Fibroblast of gingiva (primary cell): ENCODE measurements around the gene KIAA0825.
"Not testable (repeated sequence)": the region's sequence is repeated elsewhere in the genome, so short reads cannot be mapped to it uniquely, and the experiment has no call there.

ENCODE experiments used
- DNase-seq: peaks from one replicate; pipeline ENCODE4 v3.0.0-alpha.2; 2011; ENCODE audit warnings: low read depth

The KIAA0825 gene

GRCh38 chr5:94577466-94578245 is 40.7 kb downstream of the KIAA0825 start:
- DNase-seq = no peak

DNA sequence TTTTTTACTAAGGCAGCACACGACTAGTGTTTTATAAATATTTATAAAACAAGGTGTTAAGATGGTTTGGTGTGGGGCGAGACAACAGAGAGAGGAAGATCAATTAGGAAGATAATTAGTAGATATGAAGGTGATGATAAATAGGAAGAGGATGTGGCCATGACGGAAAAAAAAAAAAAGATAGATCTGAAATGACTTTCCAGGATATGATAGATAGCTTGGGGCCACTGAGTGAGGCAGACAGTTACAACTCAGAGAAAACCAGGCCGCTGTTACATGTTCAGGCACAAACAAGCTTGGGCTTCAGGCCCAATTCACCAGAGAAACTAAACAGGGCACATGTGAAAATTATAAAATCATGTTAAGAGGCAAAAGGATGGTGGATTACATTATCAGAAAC is 43.2 kb downstream of the KIAA0825 start:
- no peak for DNase-seq

DNA sequence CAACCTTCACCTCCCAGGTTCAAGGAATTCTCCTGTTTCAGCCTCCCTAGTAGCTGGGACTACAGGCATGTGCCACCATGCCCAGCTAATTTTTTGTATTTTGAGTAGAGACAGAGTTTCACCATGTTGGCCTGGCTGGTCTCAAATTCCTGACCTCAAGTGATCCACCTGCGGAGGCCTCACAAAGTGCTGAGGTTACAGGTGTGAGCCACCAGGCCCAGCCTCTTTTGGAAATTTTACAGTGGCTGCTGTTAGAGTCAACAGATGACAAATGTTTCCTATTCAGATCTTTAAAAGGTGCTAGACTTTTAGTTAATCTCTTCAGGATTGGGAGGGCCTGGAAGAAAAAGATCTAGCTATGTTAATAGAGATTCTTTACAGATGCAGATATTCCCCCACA is 45.1 kb downstream of the KIAA0825 start:
- not testable (repeated sequence) for DNase-seq

- no peak for DNase-seq
Measured at GRCh38 chr5:94571415-94571814, 47.0 kb downstream of the KIAA0825 start.

DNA sequence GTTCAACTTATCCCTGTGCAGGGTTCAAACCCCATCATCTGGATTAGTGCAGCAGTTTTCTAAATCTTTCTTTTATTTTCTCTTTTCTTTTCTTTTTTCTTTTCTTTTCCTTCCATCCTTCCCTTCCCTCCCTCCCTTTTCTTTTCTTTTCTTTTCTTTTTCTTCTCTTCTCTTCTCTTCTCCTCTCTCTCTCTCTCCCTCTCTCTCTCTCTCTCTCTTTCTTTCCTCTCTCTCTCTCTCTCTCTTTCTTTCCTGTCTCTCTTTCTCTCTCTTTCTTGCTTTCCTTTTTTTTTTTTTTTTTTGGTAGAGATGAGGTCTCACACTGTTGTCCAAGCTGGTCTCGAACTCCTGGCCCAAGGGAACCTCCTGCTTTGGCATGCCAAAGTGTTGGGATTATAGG is 53.6 kb downstream of the KIAA0825 start:
- no peak for DNase-seq

DNA sequence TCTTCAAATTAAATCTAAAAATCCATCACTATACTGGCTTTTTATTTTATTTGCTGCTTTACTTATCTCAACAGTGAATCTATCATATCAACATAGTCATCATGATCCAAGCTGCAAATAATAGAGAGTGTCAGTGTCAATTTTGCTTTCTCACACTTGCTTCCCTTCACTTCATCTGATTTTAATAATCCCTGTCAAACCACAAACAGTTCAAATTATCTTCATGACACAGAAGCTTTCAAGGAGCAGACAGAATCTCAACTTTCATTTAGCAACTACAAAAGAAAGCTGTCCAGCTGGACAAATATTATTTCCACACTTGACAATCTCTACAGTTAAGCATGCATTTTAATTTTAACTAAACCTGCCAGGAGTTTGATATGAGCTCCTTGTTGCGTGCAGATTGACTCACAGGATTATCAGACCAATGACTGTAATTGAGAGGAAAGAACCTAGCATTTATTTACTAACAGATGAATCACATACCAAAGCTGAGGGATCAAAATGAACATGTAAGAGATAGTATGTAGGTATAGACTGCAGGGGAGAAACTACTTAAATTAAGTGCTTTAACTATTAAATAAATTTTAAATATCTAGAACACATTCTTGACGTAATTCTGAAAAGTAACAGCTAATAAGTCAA is 56.0 kb downstream of the KIAA0825 start:
- no peak for DNase-seq

- DNase-seq = no peak
Measured at GRCh38 chr5:94558028-94558427, 60.4 kb downstream of the KIAA0825 start.

- no peak for DNase-seq
Measured at GRCh38 chr5:94551858-94552257, 66.5 kb downstream of the KIAA0825 start.

- no peak for DNase-seq
Measured at GRCh38 chr5:94545870-94546625, 72.4 kb downstream of the KIAA0825 start.

DNA sequence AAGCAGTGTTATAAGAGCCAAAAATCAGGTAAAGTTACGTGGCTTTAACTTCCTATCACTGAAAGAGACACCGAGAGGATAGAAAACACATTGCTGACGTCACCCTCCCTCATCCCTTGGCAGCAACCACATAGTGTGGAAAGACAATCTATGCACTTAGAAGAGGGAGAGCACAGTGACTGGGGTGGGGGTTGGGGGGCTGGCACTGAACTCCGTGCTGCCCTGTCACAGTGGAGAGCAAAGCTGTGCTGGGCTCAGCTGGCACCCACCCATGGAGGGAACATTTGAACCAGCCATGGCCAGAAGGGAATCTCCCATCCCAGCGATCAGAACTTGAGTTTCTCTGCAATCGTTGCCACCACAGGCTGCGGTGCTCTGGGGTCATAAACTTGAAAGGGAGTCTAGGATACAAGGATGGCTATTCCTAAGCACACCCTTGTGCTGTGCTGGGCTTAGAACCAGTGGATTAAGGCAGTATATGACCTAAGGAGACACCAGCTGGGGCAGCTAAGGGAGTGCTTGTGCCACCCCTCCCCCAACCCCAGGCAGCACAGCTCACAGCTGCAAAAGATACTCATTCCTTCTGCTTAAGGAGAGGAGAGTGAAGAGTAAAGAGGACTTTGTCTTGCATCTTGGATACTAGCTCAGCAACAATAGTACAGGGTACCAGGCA is 73.4 kb downstream of the KIAA0825 start:
- no peak for DNase-seq

GRCh38 chr5:94544031-94544650 is 74.3 kb downstream of the KIAA0825 start:
- DNase-seq = peak; percentile 2

DNA sequence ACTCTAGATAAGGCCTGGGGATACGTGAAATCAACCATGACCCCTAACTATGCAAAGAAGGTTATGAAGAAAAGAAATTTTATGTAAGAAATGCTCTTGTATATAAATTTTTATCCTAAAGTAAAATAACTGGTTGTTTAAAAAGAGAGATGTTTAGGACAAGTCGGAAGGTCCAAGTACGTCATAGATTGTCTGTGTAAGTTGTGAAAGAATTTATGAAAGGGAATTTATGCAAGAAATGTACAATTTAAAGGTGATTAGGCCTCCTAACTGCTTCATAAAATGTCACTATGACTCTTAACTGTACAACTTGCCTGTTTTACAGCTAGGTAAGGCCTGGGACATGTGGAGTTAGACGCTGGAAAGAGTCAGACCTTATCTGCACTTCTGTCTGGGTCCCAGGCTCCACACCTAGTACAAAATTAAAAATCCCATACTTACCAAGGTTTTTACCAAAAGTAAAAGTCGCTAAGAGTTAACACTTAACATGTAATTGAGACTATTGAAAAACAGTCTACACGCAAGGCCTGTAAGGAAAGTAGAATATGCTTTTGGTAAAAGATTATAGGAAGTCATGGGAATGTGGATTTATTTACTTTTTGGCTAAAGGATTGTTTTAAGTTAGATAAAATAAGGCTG is 77.4 kb downstream of the KIAA0825 start:
- no peak for DNase-seq

GRCh38 chr5:94538260-94538659 is 80.1 kb downstream of the KIAA0825 start:
- DNase-seq = no peak

DNA sequence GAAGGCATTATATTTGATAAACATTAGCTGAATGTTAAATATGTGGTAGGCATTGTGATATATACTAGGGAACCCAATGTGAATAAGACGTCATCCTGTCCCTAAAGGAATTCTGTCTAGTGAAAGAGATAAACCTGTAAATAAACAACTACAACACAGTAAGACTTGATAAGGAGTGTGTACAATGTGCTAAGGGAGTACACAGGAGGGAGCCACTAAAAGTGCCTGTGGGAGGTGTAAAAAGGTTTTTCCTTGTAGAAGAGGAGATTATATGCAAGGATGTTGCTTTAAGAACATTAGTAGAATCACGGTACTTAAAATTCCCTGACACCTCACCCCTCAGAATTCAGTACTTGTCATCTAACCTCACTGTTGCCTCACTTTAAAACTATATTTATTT is 91.7 kb downstream of the KIAA0825 start:
- no peak for DNase-seq

DNA sequence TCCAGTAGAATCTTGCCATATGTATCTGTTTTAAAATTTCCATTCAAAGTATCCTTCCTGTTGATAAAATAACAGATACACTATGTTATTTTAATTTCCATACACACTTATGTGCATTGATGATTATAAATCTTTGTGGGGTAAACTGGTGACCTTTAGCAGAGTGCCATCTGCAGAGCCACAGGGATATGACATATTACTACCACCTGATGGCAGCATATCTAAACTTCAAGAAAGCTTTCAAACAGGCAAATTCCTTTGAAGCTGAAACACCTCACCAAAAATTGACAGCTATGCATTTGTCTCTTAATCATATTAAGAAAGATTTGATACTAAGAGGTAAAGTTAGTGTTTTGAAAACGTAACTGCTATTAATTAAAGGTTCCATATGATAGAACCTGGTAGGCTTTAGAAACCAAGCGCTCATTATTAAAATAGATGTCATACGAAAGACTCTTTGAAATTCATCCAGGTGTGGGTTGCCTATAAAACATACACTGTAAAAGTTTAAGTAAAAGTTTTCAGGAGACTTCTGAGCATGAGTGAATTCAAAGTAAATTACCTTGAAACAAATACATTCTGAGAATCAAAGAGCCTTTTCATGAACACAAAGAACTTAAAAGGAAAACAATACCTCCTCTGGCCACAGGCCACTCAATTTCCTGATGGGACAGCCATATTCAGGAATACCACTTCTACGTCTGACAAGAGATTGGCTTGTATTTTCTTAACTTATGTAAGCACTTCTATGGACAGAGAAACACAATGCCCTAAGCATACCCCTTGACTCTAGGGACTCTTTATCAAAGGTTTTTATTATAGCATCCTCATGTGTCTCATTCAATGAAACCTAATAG is 93.3 kb downstream of the KIAA0825 start:
- DNase-seq = peak; percentile 41

- DNase-seq = no peak
Measured at GRCh38 chr5:94523018-94523417, 95.4 kb downstream of the KIAA0825 start.

- no peak for DNase-seq
Measured at GRCh38 chr5:94522117-94522516, 96.3 kb downstream of the KIAA0825 start.

GRCh38 chr5:94517490-94518488 is 100.6 kb downstream of the KIAA0825 start:
- no peak for DNase-seq

GRCh38 chr5:94516148-94516547 is 102.3 kb downstream of the KIAA0825 start:
- DNase-seq = no peak
